Breast epithelium (tissue), 4 donors: ENCODE data around the gene U2AF2. TPM values are rescaled to one million over a fixed set of nuclear protein-coding genes. Genes with fewer than 3 reads are reported as not detected.

Source experiments
- DNase-seq, 2 donors: peaks; one replicate each; pipeline ENCODE4 v3.0.0-alpha.2; 2019; ENCODE audit warnings: low spot score in 2 of 2
- H3K27ac ChIP-seq, 2 donors: fragments of 200-600 bp; sonication (generic) in 1 of 2; one replicate each; pipeline ENCODE4 v1.5.1; 2016 to 2019; ENCODE audit warnings: mild to moderate bottlenecking in 1 of 2
- H3K27me3 ChIP-seq, 2 donors: fragments of 200-600 bp; sonication (generic) in 1 of 2; one replicate each; pipeline versions ENCODE4 v1.5.1 to v1.6.0; 2017 to 2019; ENCODE audit warnings: control low read depth in 1 of 2, mild to moderate bottlenecking in 1 of 2
- H3K36me3 ChIP-seq: fragments of 200-600 bp; one replicate; pipeline ENCODE4 v1.5.1; 2019
- H3K4me1 ChIP-seq, 2 donors: fragments of 200-600 bp; sonication (generic); one replicate each; pipeline ENCODE4 v1.5.1; 2016 to 2019; ENCODE audit warnings: control low read depth in 1 of 2
- H3K4me3 ChIP-seq, 3 donors: fragments of 200-600 bp; sonication (generic); 1 replicate in 2 of 3; 2 replicates in 1 of 3; pipeline ENCODE4 v1.5.1; 2016 to 2019; ENCODE audit warnings: mild to moderate bottlenecking in 3 of 3, moderate library complexity in 2 of 3
- H3K9me3 ChIP-seq, 2 donors: fragments of 200-600 bp; sonication (generic) in 1 of 2; one replicate each; pipeline ENCODE4 v1.5.1; 2016 to 2019; ENCODE audit warnings: control low read depth in 1 of 2
- CTCF ChIP-seq, 3 donors: fragments of 450-650 bp; IDR thresholded peaks; one replicate each; pipeline ENCODE4 v1.5.1; 2016 to 2017; ENCODE audit warnings: antibody characterized with exemption in 3 of 3, mild to moderate bottlenecking in 3 of 3, moderate library complexity in 3 of 3
- POLR2A ChIP-seq: fragments of 450-650 bp; IDR thresholded peaks from one replicate; pipeline ENCODE4 v1.6.1; 2016; ENCODE audit warnings: antibody characterized with exemption, mild to moderate bottlenecking, moderate library complexity
- POLR2AphosphoS5 ChIP-seq, 3 donors: sonication (generic); formaldehyde crosslinking; IDR thresholded peaks; one replicate each; pipeline ENCODE4 v1.6.1; 2017; ENCODE audit warnings: antibody characterized with exemption in 3 of 3
- intact Hi-C: fragments of 100-400 bp; cut with DNase I; formaldehyde crosslinking; loops from one replicate; pipeline ENCODE4 v1.15.1; 2023; ENCODE audit warnings: low total_unique reads
- total RNA-seq, 3 donors: library from RNA; depleted of rRNA; stranded (reverse); fragments of >200 nt; gene quantifications; one replicate each; pipeline ENCODE4 v1.1.0, GENCODE V29; 2016

U2AF2 gene
- total RNA-seq, 3 donors from 2014 or later: 82.5 to 93.4 (median 85.3) TPM

GRCh38 chr19:55650602-55651230, 4.1 kb upstream of the U2AF2 start:
- no peaks in the 10 kb centered on the region for H3K27me3 ChIP-seq
- intact Hi-C loops: no loop called here
- no peak overlapping the region for H3K27ac ChIP-seq
- H3K36me3 ChIP-seq: no peaks in the 10 kb centered on the region
- peaks cover 0 to 4% of the 10 kb centered on the region in 2 donors for H3K4me1 ChIP-seq
- TF ChIP-seq POLR2A (no peak), CTCF (IDR thresholded peaks at IDR 0.05) (no peak), POLR2AphosphoS5 (IDR thresholded peaks at IDR 0.05) (no peak)
- H3K4me3 ChIP-seq: no peak overlapping the region
- no peak for DNase-seq
- no peaks in the 10 kb centered on the region for H3K9me3 ChIP-seq

- no peaks in the 10 kb centered on the region for H3K36me3 ChIP-seq
- no peak for TF ChIP-seq CTCF (IDR thresholded peaks at IDR 0.05)
- TF ChIP-seq POLR2AphosphoS5 (IDR thresholded peaks at IDR 0.05): no peak
- TF ChIP-seq POLR2A: no peak
- H3K4me3 ChIP-seq: no peak overlapping the region
- intact Hi-C loops: no loop called here
- no peak overlapping the region for H3K27ac ChIP-seq
- peaks cover 4 to 5% of the 10 kb centered on the region in 2 donors for H3K4me1 ChIP-seq
- no peaks in the 10 kb centered on the region for H3K9me3 ChIP-seq
- DNase-seq: no peak
- H3K27me3 ChIP-seq: no peaks in the 10 kb centered on the region
Observed at GRCh38 chr19:55651236-55651635, 3.6 kb upstream of the U2AF2 start.

- Histone ChIP-seq H3K27me3 (no peaks in the 10 kb centered on the region), H3K4me3 (no peak overlapping the region), H3K36me3 (no peaks in the 10 kb centered on the region), H3K9me3 (no peaks in the 10 kb centered on the region), H3K4me1 (peaks cover 16 to 18% of the 10 kb centered on the region in 2 donors), H3K27ac (peak overlapping the region; percentile 100)
- DNase-seq: no peak
- TF ChIP-seq POLR2AphosphoS5 (IDR thresholded peaks at IDR 0.05) (no peak), POLR2A (no peak), CTCF (IDR thresholded peaks at IDR 0.05) (no peak)
- intact Hi-C loops: no loop called here
Observed at GRCh38 chr19:55652311-55653128, 2.3 kb upstream of the U2AF2 start.

- Histone ChIP-seq H3K4me1 (peaks cover 18 to 30% of the 10 kb centered on the region in 2 donors), H3K27ac (peak overlapping the region; percentile 100), H3K9me3 (no peaks in the 10 kb centered on the region), H3K36me3 (no peaks in the 10 kb centered on the region), H3K4me3 (peak overlapping the region; percentile 82 to 96 (median 91)), H3K27me3 (no peaks in the 10 kb centered on the region)
- peak; percentile 96 to 98 for DNase-seq
- intact Hi-C loops: no loop called here
- peak; percentile 96 for TF ChIP-seq POLR2A
- peak; percentile 50 to 93 (median 86) for TF ChIP-seq POLR2AphosphoS5 (IDR thresholded peaks at IDR 0.05)
- TF ChIP-seq CTCF (IDR thresholded peaks at IDR 0.05): peak; percentile 99 to 100 (median 100)
Observed at GRCh38 chr19:55653651-55654322, 1.0 kb upstream of the U2AF2 start.
